Body of pancreas (tissue), 4 donors: Measurements from ENCODE around the gene IMMT. TPM values are rescaled to one million over a fixed set of nuclear protein-coding genes. Genes with fewer than 3 reads are reported as not detected.

Experiments
- ATAC-seq: fragments of 150-250 bp; one replicate; pipeline ENCODE4 v1.9.1; 2016
- DNase-seq, 4 donors: peaks; one replicate each; pipeline ENCODE4 v3.0.0-alpha.2; 2019
- H3K27ac ChIP-seq, 4 donors: fragments of 200-600 bp; sonication (generic); 1 replicate in 3 of 4; 2 replicates in 1 of 4; pipeline versions ENCODE4 v1.5.1 to v1.6.1; 2016 to 2019; ENCODE audit warnings: mild to moderate bottlenecking in 1 of 4, mixed read lengths in 1 of 4, moderate library complexity in 1 of 4
- H3K27me3 ChIP-seq, 2 donors: fragments of 200-600 bp; sonication (generic); one replicate each; pipeline ENCODE4 v1.6.0; 2016; ENCODE audit warnings: mild to moderate bottlenecking in 1 of 2
- H3K36me3 ChIP-seq, 2 donors: fragments of 200-600 bp; sonication (generic); replicated peaks in 1 of 2; 2 replicates each; pipeline ENCODE4 v1.5.1; 2016; ENCODE audit warnings: low read depth in 2 of 2; ENCODE audit not compliant: insufficient read depth in 1 of 2
- H3K4me1 ChIP-seq: fragments of 200-600 bp; sonication (generic); one replicate; pipeline ENCODE4 v1.6.0; 2016
- H3K4me3 ChIP-seq, 2 donors: fragments of 200-600 bp; sonication (generic); 1 replicate in 1 of 2; 2 replicates in 1 of 2; pipeline ENCODE4 v1.5.1; 2016 to 2019
- H3K9me3 ChIP-seq, 3 donors: fragments of 200-600 bp; sonication (generic); 1 replicate in 2 of 3; 2 replicates in 1 of 3; pipeline ENCODE4 v1.5.1; 2016
- CTCF ChIP-seq, 7 experiments: fragments of 450-650 bp in 4 of 7; fragments of 200-600 bp in 3 of 7; sonication (generic) in 3 of 7; IDR thresholded peaks; one replicate each; pipeline ENCODE4 v1.5.1; 2016 to 2019; ENCODE audit warnings: antibody characterized with exemption in 7 of 7
- POLR2A ChIP-seq, 3 donors: fragments of 450-650 bp; IDR thresholded peaks; one replicate each; pipeline ENCODE4 v1.6.1; 2016; ENCODE audit warnings: antibody characterized with exemption in 3 of 3, mild to moderate bottlenecking in 2 of 3
- WGBS, 2 donors: methylation state at CpG; one replicate each; pipeline ENCODE4 v1.1.5; 2017; 5-methylcytosine and 5-hydroxymethylcytosine counted together
- intact Hi-C: fragments of 100-400 bp; cut with DNase I; formaldehyde crosslinking; loops from one replicate; pipeline ENCODE4 v1.15.1; 2023
- total RNA-seq, 2 donors: library from RNA; depleted of rRNA; stranded (reverse); fragments of >200 nt; gene quantifications; one replicate each; pipeline ENCODE4 v1.1.0, GENCODE V29; 2016

IMMT gene
- total RNA-seq, 2 donors from 2014 or later: 37.1 to 46.1 TPM

DNA sequence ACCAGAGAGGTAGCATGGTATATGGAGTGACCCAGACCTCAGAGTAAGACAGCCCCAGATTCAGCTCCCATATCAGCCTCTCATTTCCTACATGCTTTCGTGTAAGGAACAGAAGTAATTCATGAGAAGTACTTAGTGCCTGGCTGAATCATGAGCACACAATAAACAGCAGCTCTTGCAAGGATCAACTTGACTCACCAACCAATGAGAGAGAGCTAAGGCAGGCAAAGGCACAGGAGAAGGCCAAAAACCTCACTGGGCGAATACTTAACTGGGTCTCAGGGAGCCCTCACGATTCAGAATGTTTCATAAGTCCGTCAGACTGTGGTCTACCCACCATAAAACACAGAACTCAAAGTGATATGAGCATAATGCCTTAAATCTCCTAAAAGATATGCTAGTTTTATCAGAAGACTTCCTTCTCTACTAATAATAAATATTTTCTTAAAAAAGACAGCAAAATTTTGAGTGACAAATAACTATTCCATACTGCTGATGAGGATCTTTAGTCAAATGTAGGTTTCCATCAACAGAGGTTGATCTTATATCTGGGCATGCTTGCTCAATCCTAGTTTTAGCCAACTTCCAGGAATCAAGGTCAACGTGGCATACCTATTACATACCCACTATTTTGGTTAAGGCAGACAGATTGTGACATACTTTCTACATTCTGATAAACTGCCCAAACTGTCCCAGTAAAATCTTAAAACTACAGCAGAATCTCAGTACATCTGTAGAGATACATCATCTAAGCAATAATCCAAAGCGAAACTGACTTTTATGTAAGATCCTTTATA is 34.9 kb downstream of the IMMT start:
- ATAC-seq: no peak
- no peak overlapping the region for H3K27ac ChIP-seq
- no peak overlapping the region for H3K4me3 ChIP-seq
- H3K4me1 ChIP-seq: no peaks in the 10 kb centered on the region
- no peaks in the 10 kb centered on the region for H3K27me3 ChIP-seq
- TF ChIP-seq CTCF (IDR thresholded peaks at IDR 0.05): no peak
- TF ChIP-seq POLR2A (IDR thresholded peaks at IDR 0.05): no peak
- 89% methylated on average over 6 of the region's 6 CpGs for WGBS, 2 donors
- no peak for DNase-seq
- no peaks in the 10 kb centered on the region for H3K9me3 ChIP-seq
- H3K36me3 ChIP-seq: peaks cover 4 to 17% of the 10 kb centered on the region in 2 donors
- intact Hi-C loops: no loop called here

GRCh38 chr2:86158286-86158685 is 37.0 kb downstream of the IMMT start:
- Histone ChIP-seq H3K9me3 (no peaks in the 10 kb centered on the region), H3K27me3 (no peaks in the 10 kb centered on the region), H3K36me3 (peaks cover 4 to 11% of the 10 kb centered on the region in 2 donors), H3K27ac (no peak overlapping the region), H3K4me3 (no peak overlapping the region), H3K4me1 (no peaks in the 10 kb centered on the region)
- 89 to 91% methylated on average over 4 of the region's 4 CpGs for WGBS, 2 donors
- ATAC-seq (no peak), DNase-seq (no peak)
- TF ChIP-seq POLR2A (IDR thresholded peaks at IDR 0.05): no peak
- no peak for TF ChIP-seq CTCF (IDR thresholded peaks at IDR 0.05)
- intact Hi-C loops: no loop called here

- Histone ChIP-seq H3K36me3 (peaks cover 4 to 10% of the 10 kb centered on the region in 2 donors), H3K4me1 (no peaks in the 10 kb centered on the region), H3K27me3 (no peaks in the 10 kb centered on the region), H3K4me3 (no peak overlapping the region), H3K9me3 (no peaks in the 10 kb centered on the region), H3K27ac (no peak overlapping the region)
- DNase-seq (no peak), ATAC-seq (no peak)
- intact Hi-C loops: no loop called here
- TF ChIP-seq CTCF (IDR thresholded peaks at IDR 0.05) (no peak), POLR2A (IDR thresholded peaks at IDR 0.05) (no peak)
- 31 to 46% methylated on average over 2 of the region's 2 CpGs for WGBS, 2 donors
Observed at GRCh38 chr2:86157009-86157556, 38.2 kb downstream of the IMMT start.

GRCh38 chr2:86150502-86150901 is 44.8 kb downstream of the IMMT start:
- DNase-seq: no peak
- 90 to 100% methylated on average over 2 of the region's 2 CpGs for WGBS, 2 donors
- ATAC-seq: no peak
- intact Hi-C loops: no loop called here
- no peak for TF ChIP-seq CTCF (IDR thresholded peaks at IDR 0.05)
- no peak for TF ChIP-seq POLR2A (IDR thresholded peaks at IDR 0.05)
- no peak overlapping the region for H3K27ac ChIP-seq
- no peaks in the 10 kb centered on the region for H3K9me3 ChIP-seq
- no peaks in the 10 kb centered on the region for H3K27me3 ChIP-seq
- no peaks in the 10 kb centered on the region for H3K4me1 ChIP-seq
- no peak overlapping the region for H3K4me3 ChIP-seq
- H3K36me3 ChIP-seq: peaks cover 5 to 28% of the 10 kb centered on the region in 2 donors
